Mononuclear cell (primary cell): ENCODE measurements around the gene ARHGAP27. TPM values are rescaled to one million over a fixed set of nuclear protein-coding genes. Genes with fewer than 3 reads are reported as not detected.
A peak's percentile ranks its signal among the peaks of the same experiment; 100 is the strongest.

Experiments used
- H3K27me3 ChIP-seq: 2 replicates; pipeline ENCODE4 v1.6.0; 2011; ENCODE audit warnings: low read length, control low read depth; ENCODE audit not compliant: insufficient read depth
- H3K4me1 ChIP-seq: 2 replicates; pipeline ENCODE4 v1.5.1; 2011; ENCODE audit warnings: mild to moderate bottlenecking, low read length, control low read depth; ENCODE audit not compliant: insufficient read depth
- H3K4me3 ChIP-seq: 2 replicates; pipeline ENCODE4 v1.5.1; 2011; ENCODE audit warnings: mild to moderate bottlenecking, low read length, moderate library complexity
- H3K9me3 ChIP-seq: 2 replicates; pipeline ENCODE4 v1.5.1; 2011; ENCODE audit warnings: low read depth, mild to moderate bottlenecking, control low read depth, low read length
- total RNA-seq: library from RNA; depleted of rRNA; stranded (reverse); fragments of >200 nt; gene quantifications from one replicate; pipeline ENCODE4 v1.2.3, GENCODE V29; 2012

ARHGAP27 gene
- total RNA-seq, 1 donor, result 41.3 TPM

GRCh38 chr17:45408611-45409421, 23.9 kb downstream of the ARHGAP27 start:
- Histone ChIP-seq H3K4me3 (peak overlapping the region; percentile 98), H3K9me3 (no peaks in the 10 kb centered on the region), H3K27me3 (no peaks in the 10 kb centered on the region), H3K4me1 (peaks cover 74% of the 10 kb centered on the region)

DNA sequence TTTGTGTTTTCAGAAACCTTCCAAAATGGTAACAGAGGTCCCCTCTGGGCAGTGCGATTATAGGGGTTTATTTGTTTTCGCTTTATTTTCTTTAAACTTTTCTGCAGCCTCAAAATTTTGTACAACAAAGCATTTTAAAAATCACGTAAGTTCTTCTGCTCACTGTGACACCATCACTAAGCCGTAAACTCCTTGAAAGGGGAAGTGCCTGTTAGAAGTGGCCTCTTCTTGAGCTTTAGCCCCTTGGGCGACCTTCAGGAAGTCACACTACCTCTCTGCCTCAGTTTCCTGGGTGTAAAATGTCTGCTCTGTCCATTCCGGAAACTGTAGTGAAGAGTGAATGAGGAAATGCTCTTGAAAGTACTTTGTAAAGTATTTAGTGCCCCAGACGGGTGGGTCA, 26.6 kb downstream of the ARHGAP27 start:
- Histone ChIP-seq H3K9me3 (no peaks in the 10 kb centered on the region), H3K4me3 (no peak overlapping the region), H3K4me1 (peaks cover 46% of the 10 kb centered on the region)

DNA sequence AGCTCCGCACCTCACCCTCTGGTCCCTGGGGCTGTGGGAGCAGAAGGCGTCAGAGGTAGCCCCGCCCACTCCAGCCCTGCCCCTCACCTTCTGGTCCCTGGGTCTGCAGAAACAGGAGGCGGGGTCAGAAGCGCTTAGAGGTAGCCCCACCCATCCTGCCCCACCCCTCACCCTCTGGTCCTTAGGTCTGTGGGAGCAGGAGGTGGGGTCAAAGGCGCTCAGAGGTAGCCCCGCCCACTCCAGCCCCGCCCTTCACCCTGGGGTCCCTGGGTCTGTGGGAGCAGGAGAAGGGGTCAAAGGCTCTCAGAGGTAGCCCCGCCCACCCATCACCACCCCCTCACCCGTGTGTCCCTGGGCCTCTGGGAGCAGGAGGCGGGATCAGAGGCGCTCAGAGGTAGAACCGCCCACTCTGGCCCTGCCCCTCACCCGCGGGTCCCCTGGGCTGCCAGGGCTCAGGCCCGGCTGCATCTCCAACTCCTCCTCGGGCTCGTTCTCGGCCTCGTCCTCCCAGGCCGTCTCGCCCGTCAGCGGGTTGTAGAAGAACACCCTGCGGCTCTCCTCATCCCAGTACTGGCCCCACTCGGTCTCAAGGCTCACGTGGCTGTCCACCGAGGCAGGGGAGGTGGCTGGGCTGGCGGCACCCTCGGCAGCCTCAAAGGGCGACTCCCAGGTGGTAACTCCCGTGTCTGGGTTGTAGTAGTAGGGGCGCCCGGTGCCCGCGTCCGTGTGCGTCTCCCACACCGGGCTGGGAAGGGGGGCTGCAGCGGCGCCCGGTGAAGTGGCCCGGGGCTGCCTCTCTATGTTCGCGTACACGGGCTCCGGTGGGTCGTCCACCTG, 27.2 kb downstream of the ARHGAP27 start:
- Histone ChIP-seq H3K4me1 (peaks cover 40% of the 10 kb centered on the region), H3K4me3 (no peak overlapping the region), H3K27me3 (no peaks in the 10 kb centered on the region), H3K9me3 (no peaks in the 10 kb centered on the region)

More for the DNA sequence above, 26.6 kb downstream of the ARHGAP27 start:
- no peaks in the 10 kb centered on the region for H3K27me3 ChIP-seq

DNA sequence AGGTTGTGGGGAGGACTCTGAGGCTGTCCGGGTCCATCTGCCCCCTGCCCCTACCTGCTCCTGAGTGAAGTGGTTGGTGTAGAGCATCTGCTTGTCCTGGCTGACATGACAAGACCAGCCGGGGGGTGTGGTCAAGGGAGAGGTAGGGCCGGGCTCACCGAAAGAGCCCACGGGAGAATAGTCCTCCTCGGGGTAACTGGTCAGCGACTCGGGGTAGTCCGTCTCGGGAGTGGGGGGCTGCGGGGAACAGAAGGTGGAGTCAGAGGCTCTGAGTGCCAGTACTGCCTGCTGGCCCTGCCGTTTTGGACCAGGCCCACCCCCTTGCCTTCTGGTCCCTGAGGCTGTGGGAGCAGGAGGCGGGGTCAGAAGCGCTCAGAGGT, 27.8 kb downstream of the ARHGAP27 start:
- H3K9me3 ChIP-seq, result no peaks in the 10 kb centered on the region
- H3K27me3 ChIP-seq, result no peaks in the 10 kb centered on the region
- peaks cover 38% of the 10 kb centered on the region for H3K4me1 ChIP-seq
- no peak overlapping the region for H3K4me3 ChIP-seq

- Histone ChIP-seq H3K4me3 (no peak overlapping the region), H3K9me3 (no peaks in the 10 kb centered on the region), H3K27me3 (no peaks in the 10 kb centered on the region), H3K4me1 (peaks cover 33% of the 10 kb centered on the region)
These were observed 28.7 kb downstream of the ARHGAP27 start for GRCh38 chr17:45403906-45404490.

GRCh38 chr17:45402916-45403315, 29.8 kb downstream of the ARHGAP27 start:
- Histone ChIP-seq H3K9me3 (no peaks in the 10 kb centered on the region), H3K4me3 (no peak overlapping the region), H3K27me3 (no peaks in the 10 kb centered on the region), H3K4me1 (peaks cover 22% of the 10 kb centered on the region)

GRCh38 chr17:45398800-45399199, 33.9 kb downstream of the ARHGAP27 start:
- Histone ChIP-seq H3K27me3 (no peaks in the 10 kb centered on the region), H3K4me3 (no peak overlapping the region), H3K4me1 (no peaks in the 10 kb centered on the region), H3K9me3 (no peaks in the 10 kb centered on the region)

- H3K4me1 ChIP-seq, result no peaks in the 10 kb centered on the region
- no peak overlapping the region for H3K4me3 ChIP-seq
These were observed 34.9 kb downstream of the ARHGAP27 start for GRCh38 chr17:45397796-45398195.

GRCh38 chr17:45396496-45397205, 36.0 kb downstream of the ARHGAP27 start:
- Histone ChIP-seq H3K4me3 (no peak overlapping the region), H3K9me3 (no peaks in the 10 kb centered on the region), H3K4me1 (no peaks in the 10 kb centered on the region), H3K27me3 (no peaks in the 10 kb centered on the region)

More at GRCh38 chr17:45397796-45398195, 34.9 kb downstream of the ARHGAP27 start:
- Histone ChIP-seq H3K27me3 (no peaks in the 10 kb centered on the region), H3K9me3 (no peaks in the 10 kb centered on the region)

GRCh38 chr17:45395569-45396415, 36.9 kb downstream of the ARHGAP27 start:
- no peak overlapping the region for H3K4me3 ChIP-seq
- no peaks in the 10 kb centered on the region for H3K9me3 ChIP-seq
- no peaks in the 10 kb centered on the region for H3K27me3 ChIP-seq
- no peaks in the 10 kb centered on the region for H3K4me1 ChIP-seq

GRCh38 chr17:45394913-45395568, 37.6 kb downstream of the ARHGAP27 start:
- Histone ChIP-seq H3K9me3 (no peaks in the 10 kb centered on the region), H3K27me3 (no peaks in the 10 kb centered on the region), H3K4me3 (no peak overlapping the region), H3K4me1 (no peaks in the 10 kb centered on the region)

GRCh38 chr17:45394564-45394912, 38.1 kb downstream of the ARHGAP27 start:
- Histone ChIP-seq H3K9me3 (no peaks in the 10 kb centered on the region), H3K4me1 (no peaks in the 10 kb centered on the region), H3K4me3 (no peak overlapping the region), H3K27me3 (no peaks in the 10 kb centered on the region)

DNA sequence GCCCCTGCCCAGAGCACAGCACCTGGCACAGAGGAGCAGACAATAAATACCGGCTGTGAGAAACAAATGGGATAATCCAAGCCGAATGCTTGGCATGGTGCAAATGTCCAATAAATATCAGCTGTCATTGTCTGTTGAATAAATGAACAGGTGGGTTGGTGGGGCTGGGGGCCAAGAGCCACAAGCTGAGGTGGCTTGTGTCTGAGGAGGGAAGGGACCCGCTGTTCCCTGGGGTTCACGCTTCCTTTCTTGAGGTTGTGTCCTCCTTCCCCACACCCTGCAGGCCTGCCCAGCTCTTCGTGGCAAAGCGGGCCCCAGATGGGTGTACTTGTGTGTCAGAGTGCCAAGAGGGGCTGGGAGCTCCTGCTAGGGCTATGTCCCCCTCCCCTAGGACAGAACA, 38.6 kb downstream of the ARHGAP27 start:
- no peaks in the 10 kb centered on the region for H3K9me3 ChIP-seq
- no peaks in the 10 kb centered on the region for H3K27me3 ChIP-seq
- H3K4me1 ChIP-seq, result no peaks in the 10 kb centered on the region
- H3K4me3 ChIP-seq, result no peak overlapping the region

DNA sequence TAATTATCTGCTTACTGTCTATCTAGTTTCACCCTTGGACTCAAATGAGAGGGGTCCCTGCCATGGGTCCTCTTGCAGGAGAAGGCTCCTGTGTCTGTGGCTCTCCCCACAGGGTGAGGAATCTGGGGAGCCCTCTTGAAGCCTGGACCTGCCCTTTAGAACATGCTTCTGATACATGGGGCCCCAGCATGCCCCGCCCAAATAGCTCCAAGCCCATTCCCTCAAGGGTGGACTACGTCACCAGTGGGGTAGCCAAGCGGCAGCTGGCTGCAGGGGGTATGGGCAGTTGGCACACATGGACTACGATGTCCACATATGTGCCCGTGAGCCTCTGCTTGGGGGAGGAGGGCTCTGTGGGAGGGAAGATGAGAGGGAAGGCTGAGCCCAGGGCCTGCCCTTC, 39.3 kb downstream of the ARHGAP27 start:
- H3K4me3 ChIP-seq, result no peak overlapping the region
- no peaks in the 10 kb centered on the region for H3K4me1 ChIP-seq
- H3K27me3 ChIP-seq, result no peaks in the 10 kb centered on the region
- H3K9me3 ChIP-seq, result no peaks in the 10 kb centered on the region
